Measurements from ENCODE around the gene CCDC60.

CCDC60 gene, protein sequence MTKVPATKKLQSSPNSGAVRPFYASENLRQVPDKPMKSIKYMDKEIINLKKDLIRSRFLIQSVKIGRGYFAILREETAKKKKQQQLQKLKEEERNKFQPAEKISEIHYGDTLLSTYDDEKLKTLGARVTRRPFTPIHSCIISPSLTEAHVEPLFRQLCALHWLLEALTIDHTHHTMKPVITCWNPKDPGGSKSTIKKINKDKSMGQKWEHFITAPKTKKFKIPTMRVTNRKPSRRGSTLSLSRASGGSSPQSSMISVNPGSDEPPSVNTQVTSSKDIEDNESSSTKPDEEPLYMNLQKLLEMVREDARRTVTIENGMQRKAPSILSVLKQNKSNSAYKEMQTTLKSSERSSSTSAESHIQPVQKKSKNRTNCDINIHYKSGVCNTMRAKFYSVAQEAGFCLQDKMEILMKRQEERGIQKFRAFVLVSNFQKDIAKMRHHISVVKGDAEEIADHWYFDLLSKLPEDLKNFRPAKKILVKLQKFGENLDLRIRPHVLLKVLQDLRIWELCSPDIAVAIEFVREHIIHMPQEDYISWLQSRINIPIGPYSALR

DNA sequence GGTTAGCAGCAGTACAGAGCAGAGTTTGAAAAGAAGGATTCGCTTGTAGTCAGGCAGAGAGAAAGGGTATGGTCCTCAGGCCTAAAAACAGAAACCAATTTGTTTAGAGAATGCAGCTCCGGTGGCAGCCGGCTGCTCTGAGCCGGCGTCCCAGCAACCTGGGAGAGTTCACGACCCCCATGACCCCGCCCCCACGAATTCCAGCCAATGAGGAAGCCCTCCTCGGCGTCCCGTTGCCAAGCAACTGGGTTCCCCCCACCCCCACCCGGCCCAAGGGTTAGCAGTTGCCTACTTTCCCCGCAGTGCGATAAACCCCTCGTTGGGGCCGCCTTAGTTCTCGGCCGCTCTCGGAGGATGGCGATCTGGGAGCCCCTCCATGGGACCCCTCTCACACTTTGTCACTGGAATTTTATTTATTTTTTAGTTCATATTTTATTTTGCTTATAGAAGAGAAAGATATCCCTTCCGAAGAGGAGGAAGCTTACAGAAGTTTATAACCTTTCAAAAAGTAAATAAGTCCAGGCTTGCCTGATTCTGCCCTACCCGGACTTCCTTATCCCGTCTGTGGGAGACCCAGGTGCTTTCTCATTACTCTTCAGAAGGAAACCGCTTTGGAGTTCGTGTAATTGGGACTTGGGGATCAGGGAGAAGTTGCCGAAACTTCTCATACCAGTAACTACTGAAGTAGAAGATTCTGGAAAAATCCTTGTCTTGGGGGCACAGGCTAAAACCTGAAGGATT is at the start of gene CCDC60:
Gene CCDC60, plus strand, starts transcription at position 300 of the 741 bp plus-strand sequence. CDS start 448 bp downstream, outside the sequence.
- DNase-seq, result no peak

DNA sequence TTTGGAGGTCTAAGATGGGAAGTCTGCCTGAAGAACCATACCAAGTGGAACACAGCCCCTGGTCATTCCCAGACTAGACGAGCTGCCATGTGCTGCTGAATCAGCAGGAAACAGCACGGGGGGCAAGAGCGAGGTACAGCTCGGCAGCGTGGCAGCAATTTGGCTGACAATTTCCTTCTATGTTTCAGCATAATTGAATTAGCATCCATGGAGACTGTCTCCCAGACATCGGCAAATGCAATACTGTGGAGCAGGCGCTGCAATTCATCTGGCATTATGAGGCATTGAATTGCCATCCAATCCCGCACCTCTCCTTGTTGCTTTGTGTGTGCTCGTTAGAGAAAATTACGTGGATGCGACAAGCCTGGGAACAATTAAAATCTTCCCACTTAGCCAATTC is 46.0 kb upstream of the CCDC60 start:
- DNase-seq, result no peak

DNA sequence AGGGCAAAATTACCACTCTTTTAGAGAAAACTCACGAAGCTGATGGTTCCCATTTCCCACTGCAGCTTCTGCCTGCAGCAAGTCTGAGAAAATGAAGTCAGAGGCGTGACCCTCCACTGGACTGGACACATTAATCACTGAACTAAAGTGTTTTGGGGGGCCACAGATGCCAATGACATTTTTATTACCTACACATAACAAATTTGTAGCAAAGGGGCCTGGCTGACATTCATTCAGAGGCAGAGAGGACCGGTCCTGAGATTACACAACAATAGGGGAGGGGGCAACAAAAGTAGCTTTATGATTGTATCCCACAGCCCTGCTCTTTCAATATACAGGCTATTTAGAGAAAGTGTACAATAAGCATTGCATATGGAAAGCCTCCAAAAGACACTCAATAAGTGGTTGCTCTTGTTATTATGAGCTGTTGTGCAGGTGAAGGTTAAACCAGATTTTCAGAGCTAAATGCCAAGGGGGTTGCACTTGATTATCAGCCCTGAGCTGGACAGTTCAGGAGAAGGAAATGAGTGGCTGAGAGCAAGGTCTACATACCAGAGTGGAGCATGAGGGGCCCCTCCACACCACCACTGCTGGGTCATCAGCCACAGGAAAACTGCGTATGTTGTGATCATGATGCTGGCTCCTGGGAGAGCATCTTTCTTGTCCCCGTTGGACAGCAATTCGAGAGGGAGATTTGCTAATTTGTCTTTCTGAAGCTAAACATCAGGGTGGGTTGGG is 41.5 kb upstream of the CCDC60 start:
- DNase-seq, result no peak

DNA sequence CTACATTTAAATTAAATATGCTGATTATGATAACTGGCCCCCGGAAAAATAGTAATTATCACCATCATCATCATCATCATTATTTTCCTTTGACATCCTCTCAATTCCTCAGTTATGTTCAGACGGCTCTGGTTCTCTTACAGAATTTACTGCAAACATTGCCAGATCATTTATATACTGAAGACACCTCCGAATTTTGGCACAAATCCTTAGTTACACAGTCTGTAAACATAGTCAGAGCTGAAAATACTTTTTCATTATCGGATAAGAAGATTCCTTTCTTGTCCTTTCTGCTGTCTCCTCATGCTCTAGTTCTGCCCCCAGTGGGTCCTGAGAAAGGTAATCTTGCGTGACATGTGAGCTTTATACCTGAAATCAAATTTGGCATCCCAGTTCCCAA is 40.3 kb upstream of the CCDC60 start:
- no peak for DNase-seq

DNA sequence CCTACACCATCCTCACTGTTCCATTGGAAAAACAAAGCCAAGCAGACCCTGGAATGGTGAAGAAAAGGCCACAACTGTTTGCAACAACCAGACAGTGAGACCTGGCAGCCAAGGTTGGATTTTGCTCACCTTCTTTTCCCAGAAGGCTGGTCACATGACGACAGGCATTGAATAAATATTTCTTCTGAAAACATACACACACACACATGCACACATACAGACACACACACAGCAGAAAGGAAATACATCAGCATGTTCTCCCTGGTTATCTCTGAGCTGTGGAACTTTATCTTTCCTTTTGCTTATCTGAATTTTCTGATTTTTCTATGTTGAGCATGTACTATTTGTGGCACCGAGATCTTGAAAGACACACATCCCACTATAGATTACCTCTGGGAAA is 38.0 kb upstream of the CCDC60 start:
- DNase-seq, result no peak

DNA sequence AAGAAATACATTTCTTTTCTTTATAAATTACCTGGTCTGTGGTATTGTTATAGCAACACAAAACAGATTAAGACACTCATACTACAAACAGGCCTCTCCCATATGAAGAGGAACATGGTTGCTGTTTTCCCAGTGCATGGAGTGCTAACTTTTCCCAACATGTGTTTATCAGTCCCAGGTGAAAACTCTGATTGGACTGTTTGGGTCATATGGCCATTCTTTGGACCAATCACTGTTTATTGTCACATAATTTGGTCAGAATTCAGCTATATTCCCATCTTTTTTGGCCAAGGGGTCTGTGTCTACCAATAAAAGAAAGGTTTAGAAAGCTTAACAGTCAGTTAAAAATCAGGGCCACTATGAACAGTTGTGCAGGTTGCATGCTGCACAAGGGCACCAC is 35.4 kb upstream of the CCDC60 start:
- DNase-seq, result no peak

DNA sequence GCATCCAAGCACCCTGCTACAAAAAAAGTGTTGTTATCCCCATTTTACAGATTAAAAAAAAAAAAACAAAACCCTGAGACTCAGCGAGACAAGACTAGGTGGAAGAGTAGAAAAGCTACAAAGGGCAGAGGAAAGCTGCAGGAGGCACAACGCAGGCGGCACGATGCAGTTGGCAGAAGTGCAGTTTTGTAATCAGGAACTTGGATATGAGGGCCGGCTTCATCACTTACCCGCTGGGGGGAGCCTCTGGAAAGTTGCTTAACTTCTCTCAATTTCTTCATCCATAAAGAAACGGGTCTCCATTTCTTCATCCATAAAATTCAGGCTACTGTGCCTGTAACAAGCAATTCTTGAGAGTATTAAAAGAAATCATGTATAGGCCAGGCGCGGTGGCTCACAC is 33.1 kb upstream of the CCDC60 start:
- DNase-seq, result no peak

DNA sequence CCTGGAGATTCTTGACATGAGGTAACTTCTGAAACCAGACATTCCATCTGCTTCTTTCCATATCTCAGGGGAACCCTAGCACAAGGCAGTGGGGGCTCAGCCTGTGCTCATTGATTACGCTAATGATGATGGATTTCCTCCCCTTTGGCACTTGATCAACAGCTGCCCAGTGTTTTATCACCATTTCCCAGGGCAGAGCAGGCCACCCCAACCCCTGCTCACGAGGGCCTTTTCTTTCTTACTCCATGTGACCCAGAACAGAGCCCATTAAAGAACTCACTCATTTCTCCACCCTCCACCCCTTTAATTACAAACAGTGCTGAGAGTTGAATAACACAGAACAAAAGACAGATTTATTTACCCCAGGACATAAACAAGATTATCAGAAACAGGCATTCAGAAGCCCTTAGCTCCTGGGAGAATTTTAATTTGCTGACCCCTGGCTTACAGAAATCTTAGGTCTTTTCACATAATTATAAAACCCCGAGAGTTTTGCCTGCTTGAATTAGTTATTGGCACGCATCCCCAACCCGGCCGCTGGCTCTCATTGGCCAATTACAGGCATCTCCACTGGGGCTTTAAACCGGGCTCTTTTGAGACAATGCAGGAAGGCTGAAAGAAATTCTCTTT is 32.0 kb upstream of the CCDC60 start:
- DNase-seq, result no peak

DNA sequence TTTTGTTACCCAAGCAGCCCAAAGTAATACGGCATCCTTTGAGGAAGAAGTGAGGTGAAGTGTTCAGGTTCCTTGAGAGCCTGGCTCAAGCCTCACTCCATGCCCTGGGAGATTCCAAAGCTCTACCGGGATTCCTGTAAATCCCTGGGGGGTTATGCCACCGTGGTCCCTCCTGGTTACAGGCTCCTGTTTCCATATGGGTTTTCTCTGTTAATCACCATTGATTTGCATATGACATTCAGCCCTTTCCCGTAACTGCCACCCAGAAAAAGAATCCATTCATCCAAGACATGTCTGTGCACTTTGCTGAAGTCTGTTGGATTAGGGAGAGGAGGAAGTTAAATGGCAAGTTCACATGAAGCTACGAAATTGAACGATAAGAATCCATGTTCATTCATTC is 27.9 kb upstream of the CCDC60 start:
- no peak for DNase-seq

DNA sequence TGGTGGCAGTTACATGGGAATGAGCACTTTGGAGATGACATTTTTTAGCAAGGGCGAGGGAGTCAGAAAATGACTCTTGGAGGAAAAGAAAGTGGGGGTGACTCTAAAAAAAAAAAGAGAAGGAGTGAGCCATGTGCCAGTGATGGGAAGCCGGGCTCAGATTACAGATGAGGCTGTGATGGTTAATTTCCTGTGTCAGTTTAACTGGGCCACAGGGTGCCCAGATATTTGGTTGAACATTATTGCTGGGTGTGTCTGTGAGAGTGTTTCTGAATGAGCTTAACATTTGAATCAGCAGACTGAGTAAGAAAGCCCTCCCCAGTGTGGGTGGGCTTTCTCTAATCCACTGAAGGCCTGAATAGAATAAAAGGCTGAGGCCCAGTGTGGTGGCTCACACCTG is 26.8 kb upstream of the CCDC60 start:
- DNase-seq, result no peak

DNA sequence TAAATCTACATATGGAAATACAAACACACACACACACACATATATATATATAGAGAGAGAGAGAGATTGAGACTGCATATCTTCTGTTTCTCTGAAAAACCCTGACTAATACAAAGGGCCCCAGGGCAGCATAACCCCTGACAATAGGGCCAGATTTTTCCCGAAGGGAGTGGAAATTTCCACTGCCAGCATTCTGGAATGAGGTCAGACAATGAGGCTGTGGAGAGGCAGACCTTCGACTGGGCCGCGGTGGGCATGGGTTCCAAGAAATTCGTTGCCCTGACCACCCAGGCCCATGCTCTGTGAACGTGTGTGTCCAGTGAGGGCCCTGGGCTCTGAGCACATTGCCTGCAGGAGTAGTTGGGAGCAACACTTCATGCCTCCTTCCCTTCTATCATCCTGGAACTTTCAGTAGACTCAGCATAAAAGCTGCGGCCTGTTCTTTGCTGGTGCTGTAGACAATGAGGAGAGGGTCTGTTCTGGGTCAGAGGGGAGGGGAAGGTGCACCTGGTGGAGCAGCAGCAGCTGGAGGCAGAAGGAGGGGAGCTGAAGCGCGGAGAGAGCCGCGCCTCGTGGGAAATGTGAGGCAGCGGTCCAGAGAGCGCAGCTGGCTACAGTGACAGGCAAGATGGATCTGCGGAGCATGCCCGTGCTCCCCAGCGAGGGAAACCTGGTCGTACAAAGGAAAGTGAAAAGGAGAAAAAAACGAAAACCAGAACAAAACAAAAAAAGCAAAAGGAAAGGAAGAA is 25.6 kb upstream of the CCDC60 start:
- DNase-seq, result no peak

DNA sequence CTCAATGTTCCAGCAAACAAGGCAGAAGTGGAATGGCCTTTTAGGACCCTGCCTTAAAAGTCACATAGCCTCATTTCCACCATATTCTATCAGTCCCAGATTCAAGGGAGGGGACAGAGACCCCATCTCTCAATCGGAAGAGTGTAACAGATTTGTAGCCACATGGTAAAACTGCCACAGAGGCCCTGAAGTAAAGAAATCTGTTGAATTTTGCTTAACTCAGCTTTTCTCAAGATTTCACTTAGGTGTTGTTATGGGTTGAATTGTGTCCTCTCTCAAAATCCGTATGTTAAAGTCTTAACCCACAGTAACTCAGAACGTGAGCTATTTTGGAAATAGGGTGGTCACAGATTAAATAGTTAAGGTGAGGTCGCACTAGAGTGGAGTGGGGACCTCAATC is 22.7 kb upstream of the CCDC60 start:
- no peak for DNase-seq

DNA sequence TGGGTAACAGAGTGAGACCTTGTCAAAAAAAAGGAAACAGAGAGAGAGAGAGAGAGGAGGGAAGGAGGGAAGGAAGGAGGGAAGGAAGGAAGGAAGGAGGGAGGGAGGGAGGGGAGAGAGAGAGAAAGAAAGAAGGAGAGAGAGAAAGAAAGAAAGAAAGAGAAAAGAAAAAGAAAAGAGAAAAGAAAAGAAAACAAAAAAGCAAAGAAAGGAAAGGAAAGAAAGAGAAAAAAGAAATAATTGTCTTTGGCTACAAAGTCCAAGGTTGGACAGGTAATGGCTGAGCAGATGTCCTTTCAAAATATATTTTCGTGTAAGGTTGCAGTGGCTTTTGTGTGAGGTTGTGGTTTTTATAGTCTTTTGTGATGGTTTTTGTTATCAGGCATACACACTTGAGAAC is 21.6 kb upstream of the CCDC60 start:
- no peak for DNase-seq

DNA sequence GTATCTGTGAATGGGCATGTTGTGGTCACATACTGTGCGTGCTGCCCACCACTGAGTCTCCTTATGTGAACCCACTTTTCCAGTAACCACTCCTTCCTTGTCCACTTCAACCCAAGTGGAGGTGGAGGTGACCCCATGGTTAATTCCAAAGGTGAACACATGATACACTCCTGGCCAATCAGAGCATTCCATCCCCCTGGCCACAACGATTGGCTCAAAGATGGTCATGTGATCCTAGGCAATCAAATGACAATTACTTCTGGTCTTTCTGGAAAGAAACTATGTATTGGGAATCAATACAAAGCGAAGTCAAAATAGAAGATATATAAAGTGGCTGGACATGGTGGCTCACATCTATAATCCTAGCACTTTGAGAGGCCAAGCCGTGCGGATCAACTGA is 20.2 kb upstream of the CCDC60 start:
- DNase-seq, result no peak

DNA sequence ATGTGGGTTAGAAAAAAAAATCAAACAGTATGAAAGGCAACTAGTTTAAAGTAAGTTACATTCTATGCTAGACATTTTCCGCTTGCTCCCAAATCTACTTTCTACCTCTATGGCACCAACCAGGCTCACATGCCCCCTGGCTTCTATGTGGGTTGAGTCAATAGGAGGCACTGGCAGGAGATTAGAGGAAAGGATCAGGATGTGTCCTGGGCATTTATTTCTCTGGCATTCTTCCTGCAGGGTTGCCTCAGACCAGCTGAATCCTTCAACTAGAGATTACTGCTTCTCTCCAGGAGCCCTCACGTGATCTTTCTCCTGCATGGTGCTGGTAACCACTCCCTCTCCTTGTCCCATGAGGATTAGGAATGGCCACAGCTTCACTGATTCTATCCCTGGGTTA is 14.9 kb upstream of the CCDC60 start:
- no peak for DNase-seq

DNA sequence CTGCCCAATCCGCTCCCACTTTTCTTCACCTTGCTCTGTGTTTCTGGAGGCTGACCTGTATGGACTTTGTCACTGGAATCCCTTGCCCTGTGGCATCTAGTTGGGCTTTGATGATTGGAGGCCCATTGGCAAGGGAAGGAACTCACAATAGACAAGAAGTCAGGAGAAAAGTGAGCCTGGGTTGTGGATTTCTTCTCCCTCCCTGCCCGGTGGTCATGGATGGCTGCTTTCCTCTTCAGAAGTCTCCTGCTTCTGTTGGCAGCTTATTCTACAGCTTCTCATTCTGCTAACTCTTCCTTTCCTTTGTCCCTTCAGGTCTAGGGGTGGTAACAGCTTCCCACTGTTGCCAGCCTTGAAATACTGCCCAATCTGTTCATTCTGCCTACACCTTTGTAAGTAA is 13.9 kb upstream of the CCDC60 start:
- no peak for DNase-seq

DNA sequence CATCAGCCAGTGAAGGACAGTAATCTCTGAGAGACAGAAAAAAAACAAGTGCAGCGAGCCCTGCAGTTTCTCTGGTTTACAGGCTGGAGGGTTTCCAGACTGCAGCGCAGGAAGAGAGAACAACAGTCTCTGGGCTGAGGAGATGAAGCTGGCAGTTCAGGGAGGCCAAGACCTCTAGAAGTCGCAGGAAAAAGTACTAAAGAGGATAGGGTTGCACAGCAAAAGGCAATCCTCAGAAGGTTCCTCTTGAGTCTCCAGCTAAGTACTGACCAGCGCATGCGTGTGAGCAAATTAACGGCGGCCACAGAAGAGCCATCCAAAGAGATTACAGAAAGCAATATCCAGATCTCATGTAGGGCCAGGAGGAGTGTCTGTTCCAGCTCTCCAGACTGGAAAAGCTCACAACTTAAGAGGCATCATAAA is 12.2 kb upstream of the CCDC60 start:
- no peak for DNase-seq

DNA sequence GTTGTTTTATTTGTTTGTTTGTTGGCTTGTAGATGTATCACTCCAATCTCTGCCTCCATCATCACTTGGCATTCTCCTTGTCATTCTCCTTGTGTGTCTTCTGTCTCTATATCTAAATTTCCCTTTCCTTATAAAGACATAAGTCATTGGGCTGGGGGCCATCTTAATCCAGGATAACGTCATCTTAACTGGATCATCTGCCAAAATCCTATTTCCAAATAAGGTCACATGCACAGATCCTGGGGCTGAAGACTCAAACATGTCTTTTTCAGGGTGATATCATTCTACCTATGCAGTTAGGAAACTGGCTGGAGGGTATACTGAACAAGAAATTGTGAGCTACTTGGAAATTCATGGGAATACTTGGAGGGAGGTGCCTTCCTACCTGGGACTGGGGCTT is 8.7 kb upstream of the CCDC60 start:
- DNase-seq, result no peak

DNA sequence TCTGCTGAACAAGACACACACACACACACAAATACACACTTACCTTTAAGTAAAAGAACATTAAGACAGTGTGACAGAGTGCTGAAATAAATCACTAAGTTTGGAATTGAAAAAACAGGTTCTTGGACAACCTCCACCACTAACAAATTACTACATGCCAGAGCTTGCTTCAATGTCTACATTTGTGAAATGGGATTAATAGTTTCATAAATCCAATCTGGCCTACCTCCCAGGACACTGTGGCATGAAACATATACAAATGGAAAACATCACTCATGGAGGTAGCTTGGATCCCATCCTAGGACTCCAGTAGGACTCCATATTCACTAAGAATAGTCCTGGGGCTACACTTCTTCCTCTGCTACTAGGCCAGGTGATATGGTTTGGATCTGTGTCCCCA is 8.2 kb upstream of the CCDC60 start:
- no peak for DNase-seq

DNA sequence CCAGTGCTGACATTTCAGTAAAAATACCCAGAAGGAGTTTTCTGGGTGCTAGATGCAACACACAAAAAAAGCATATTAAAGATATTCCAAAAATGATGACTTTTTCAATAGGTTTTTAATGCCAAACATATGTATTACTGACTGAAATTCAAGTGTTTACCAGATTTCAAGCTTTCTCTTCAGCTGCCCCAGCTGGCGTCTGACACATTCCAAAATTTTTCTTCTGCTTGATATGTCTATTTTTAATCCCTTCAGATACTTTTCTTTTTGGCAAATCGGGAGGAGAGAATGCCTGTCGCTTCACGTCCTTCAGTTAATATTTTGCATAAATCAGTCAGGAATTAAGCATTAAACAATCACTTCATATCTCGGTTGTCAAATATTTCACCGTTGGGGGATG is 7.1 kb upstream of the CCDC60 start:
- no peak for DNase-seq

DNA sequence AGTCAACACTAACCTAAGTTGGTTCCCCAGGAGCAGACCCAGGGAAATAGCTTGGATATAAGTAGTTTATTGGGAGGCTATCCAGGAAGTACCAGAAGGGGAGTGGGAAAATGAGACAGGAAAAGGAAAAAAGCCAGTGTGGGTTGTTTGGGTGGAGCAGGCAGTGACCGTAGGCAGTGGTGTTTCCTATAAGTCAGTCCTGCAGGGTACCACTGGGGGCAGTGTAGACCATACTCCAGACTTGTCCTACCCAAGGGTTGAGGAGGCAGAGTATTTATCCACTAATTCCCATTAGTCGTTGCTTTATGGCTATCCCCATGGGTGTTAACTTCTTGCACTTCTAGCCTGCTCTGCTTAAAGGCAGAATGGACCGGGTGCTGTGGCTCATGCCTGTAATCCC is 6.4 kb upstream of the CCDC60 start:
- DNase-seq, result no peak

All from CD4-positive, alpha-beta T cell treated with Interleukin-17A for 4 hours (primary cell).